Colonic mucosa (tissue), 4 donors: ENCODE data around the gene MUC5AC. TPM values are rescaled to one million over a fixed set of nuclear protein-coding genes. Genes with fewer than 3 reads are reported as not detected.

ENCODE experiments used
- DNase-seq: peaks from one replicate; pipeline ENCODE4 v3.0.0-alpha.2; 2020
- H3K27ac ChIP-seq: fragments of 200-600 bp; one replicate; pipeline ENCODE4 v1.8.0; 2021
- H3K27me3 ChIP-seq: fragments of 200-600 bp; one replicate; pipeline ENCODE4 v1.8.0; 2021
- H3K36me3 ChIP-seq: fragments of 200-600 bp; one replicate; pipeline ENCODE4 v1.8.0; 2021
- H3K4me1 ChIP-seq: fragments of 200-600 bp; one replicate; pipeline ENCODE4 v1.8.0; 2021; ENCODE audit warnings: mild to moderate bottlenecking
- H3K4me3 ChIP-seq: fragments of 200-600 bp; one replicate; pipeline ENCODE4 v1.8.0; 2021
- H3K9ac ChIP-seq, 2 donors: one replicate each; pipeline ENCODE4 v1.7.0; 2013; ENCODE audit warnings: control low read depth in 2 of 2, low read depth in 2 of 2, low read length in 2 of 2
- H3K9me3 ChIP-seq: fragments of 200-600 bp; one replicate; pipeline ENCODE4 v1.8.0; 2021
- CTCF ChIP-seq: fragments of 200-600 bp; IDR thresholded peaks from one replicate; pipeline ENCODE4 v1.8.0; 2022; ENCODE audit warnings: antibody characterized with exemption, mild to moderate bottlenecking
- intact Hi-C: fragments of 100-400 bp; cut with DNase I; formaldehyde crosslinking; loops from one replicate; pipeline ENCODE4 v1.14.1; 2022
- total RNA-seq, 2 donors: library from RNA; stranded (reverse); fragmentation: NEBNext Ultra II Directional in 1 of 2; extraction: Animal tissue kit (Norgen Biotek cat#: 25700) in 1 of 2; gene quantifications; one replicate each; pipeline ENCODE4 v1.2.1, GENCODE V29; 2021
- donor health status: healthy.
- donor health status: DM: no; HTN: no; CAD: no.
- donor health status: DM: no; HTN: no; CAD: no.

MUC5AC gene
- total RNA-seq, 2 donors from 2014 or later = 0.03 to 0.20 TPM

DNA sequence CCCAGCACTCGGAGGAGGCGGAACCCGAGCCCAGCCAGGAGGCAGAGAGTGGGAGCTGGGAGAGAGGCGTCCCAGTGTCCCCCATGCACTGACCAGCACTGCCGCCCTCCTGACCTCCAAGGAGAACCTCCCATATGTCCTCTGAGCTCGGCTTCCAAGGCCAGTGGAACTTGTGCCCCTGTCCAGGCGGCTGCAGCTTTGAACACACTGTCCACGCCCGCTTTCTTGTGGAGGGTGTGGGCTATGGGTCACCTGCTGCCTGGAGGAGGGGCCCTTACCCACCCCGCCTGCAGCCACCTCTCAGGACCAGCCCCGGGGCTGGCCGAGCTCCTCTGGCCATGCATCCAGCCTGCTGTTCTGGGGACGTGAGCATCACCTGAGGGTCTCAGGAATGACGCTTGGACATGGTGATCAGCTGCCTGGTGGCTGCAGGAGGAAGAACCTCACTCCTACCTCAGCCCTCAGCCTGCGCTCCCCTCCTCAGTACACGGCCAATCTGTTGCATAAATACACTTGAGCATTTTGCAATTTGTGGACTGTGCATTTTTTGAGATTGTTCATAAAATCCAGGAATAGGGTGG lies 42.9 kb downstream of the MUC5AC start:
- Histone ChIP-seq H3K9ac (no peak overlapping the region), H3K36me3 (no peaks in the 10 kb centered on the region), H3K27ac (no peak overlapping the region), H3K9me3 (no peaks in the 10 kb centered on the region), H3K4me1 (peaks cover 12% of the 10 kb centered on the region), H3K27me3 (peaks cover 13% of the 10 kb centered on the region), H3K4me3 (no peak overlapping the region)
- no peak for DNase-seq
- intact Hi-C loops = loop anchor here (10.0 kb wide), 1 partner anchor 314 kb away; no protein-coding TSS in a partner anchor
- no peak for TF ChIP-seq CTCF

- H3K27ac ChIP-seq = no peak overlapping the region
- H3K27me3 ChIP-seq = peaks cover 13% of the 10 kb centered on the region
- TF ChIP-seq CTCF = no peak
- intact Hi-C loops = loop anchor here (10.0 kb wide), 1 partner anchor 313 kb away; no protein-coding TSS in a partner anchor
- DNase-seq = no peak
- no peaks in the 10 kb centered on the region for H3K9me3 ChIP-seq
- no peak overlapping the region for H3K4me3 ChIP-seq
- no peaks in the 10 kb centered on the region for H3K36me3 ChIP-seq
- H3K4me1 ChIP-seq = peaks cover 12% of the 10 kb centered on the region
- H3K9ac ChIP-seq = no peak overlapping the region
These were observed 43.8 kb downstream of the MUC5AC start for GRCh38 chr11:1201395-1202153.

DNA sequence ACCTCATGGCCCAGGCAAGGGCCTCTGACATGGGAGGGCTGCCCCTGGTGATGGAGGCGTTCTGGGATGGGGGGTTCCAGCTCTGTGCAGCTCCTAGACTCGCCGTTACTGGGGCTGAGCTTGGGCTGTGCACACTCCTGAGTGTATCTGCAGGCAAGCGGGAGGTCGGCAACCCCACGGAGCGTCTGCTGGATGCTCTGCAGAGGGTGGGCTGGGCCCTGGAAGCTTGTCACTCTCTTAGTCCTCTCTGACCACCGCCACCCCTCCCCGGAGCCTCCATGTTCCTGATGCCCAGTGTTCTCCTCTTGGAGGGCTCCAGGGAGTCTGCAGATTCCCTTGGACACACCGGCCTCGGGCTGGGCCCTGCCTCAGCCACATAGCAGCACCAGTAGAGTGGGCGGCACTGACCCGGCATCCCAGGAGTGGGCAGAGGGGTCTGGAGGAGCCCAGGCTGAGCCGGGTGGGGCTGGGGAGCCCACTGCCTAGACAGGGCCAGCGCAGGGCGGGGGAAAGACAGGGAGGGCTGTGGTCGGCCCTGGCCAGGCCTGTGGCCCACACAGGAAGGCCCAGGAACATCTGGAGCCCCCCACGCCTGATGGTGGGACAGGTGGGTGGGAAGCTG lies 44.5 kb downstream of the MUC5AC start:
- no peak for TF ChIP-seq CTCF
- Histone ChIP-seq H3K4me1 (peaks cover 12% of the 10 kb centered on the region), H3K27ac (no peak overlapping the region), H3K36me3 (no peaks in the 10 kb centered on the region), H3K9ac (no peak overlapping the region), H3K4me3 (no peak overlapping the region), H3K9me3 (no peaks in the 10 kb centered on the region), H3K27me3 (peaks cover 13% of the 10 kb centered on the region)
- intact Hi-C loops = loop anchor here (10.0 kb wide), 1 partner anchor 313 kb away; no protein-coding TSS in a partner anchor
- no peak for DNase-seq

GRCh38 chr11:1202776-1203504 lies 45.2 kb downstream of the MUC5AC start:
- H3K4me1 ChIP-seq = peaks cover 12% of the 10 kb centered on the region
- no peaks in the 10 kb centered on the region for H3K36me3 ChIP-seq
- no peak overlapping the region for H3K4me3 ChIP-seq
- no peak overlapping the region for H3K27ac ChIP-seq
- DNase-seq = peak; percentile 72
- peak; percentile 93 for TF ChIP-seq CTCF
- peaks cover 13% of the 10 kb centered on the region for H3K27me3 ChIP-seq
- intact Hi-C loops = loop anchor here (1.0 to 10.0 kb wide), 2 partner anchors 30 to 312 kb away; no protein-coding TSS in a partner anchor
- no peaks in the 10 kb centered on the region for H3K9me3 ChIP-seq
- peak overlapping the region in 1 of 2 donors; percentile 34 for H3K9ac ChIP-seq
